Activated CD4-positive, alpha-beta T cell treated with anti-CD3 and anti-CD28 coated beads, Interleukin-2, amount 10 ng/mL, durations not matched to agents 24 days and 14 days (primary cell): Measurements from ENCODE around the gene ABR. TPM values are rescaled to one million over a fixed set of nuclear protein-coding genes. Genes with fewer than 3 reads are reported as not detected.
A peak's percentile ranks its signal among the peaks of the same experiment; 100 is the strongest.

Source experiments
- DNase-seq: peaks from one replicate; pipeline ENCODE4 v3.0.0; 2022
- H3K27ac Mint-ChIP-seq: one replicate; pipeline ENCODE4 v1.8.0; 2022; ENCODE audit warnings: mild to moderate bottlenecking, mixed read lengths
- H3K27me3 Mint-ChIP-seq: one replicate; pipeline ENCODE4 v1.8.0; 2022; ENCODE audit warnings: mixed read lengths
- H3K36me3 Mint-ChIP-seq: one replicate; pipeline ENCODE4 v1.8.0; 2022; ENCODE audit warnings: low read depth, mild to moderate bottlenecking, mixed read lengths
- H3K4me1 Mint-ChIP-seq: one replicate; pipeline ENCODE4 v1.8.0; 2021; ENCODE audit warnings: mixed read lengths
- H3K4me3 Mint-ChIP-seq: one replicate; pipeline ENCODE4 v1.8.0; 2022; ENCODE audit warnings: mild to moderate bottlenecking, moderate library complexity, mixed read lengths
- H3K9me3 Mint-ChIP-seq: one replicate; pipeline ENCODE4 v1.8.0; 2021; ENCODE audit warnings: mixed read lengths
- intact Hi-C: fragments of 100-400 bp; cut with micrococcal nuclease; formaldehyde crosslinking; loops from one replicate; pipeline ENCODE4 v1.15.1; 2023
- total RNA-seq: library from RNA; stranded (reverse); gene quantifications from 2 replicates; pipeline ENCODE4 v1.2.3, GENCODE V29; 2022

Gene ABR
- total RNA-seq, 1 donor from 2014 or later, result 58.9 TPM

GRCh38 chr17:1120596-1121441 lies 59.0 kb downstream of the ABR start:
- H3K27ac Mint-ChIP-seq, result no peak overlapping the region
- peaks cover 9% of the 10 kb centered on the region for H3K4me1 Mint-ChIP-seq
- DNase-seq, result no peak
- no peaks in the 10 kb centered on the region for H3K27me3 Mint-ChIP-seq
- intact Hi-C loops, result loop anchor here (5.0 kb wide), 1 partner anchor 211 kb away; no protein-coding TSS in a partner anchor
- H3K36me3 Mint-ChIP-seq, result no peaks in the 10 kb centered on the region
- H3K9me3 Mint-ChIP-seq, result no peaks in the 10 kb centered on the region
- H3K4me3 Mint-ChIP-seq, result no peak overlapping the region

GRCh38 chr17:1119924-1120323 lies 59.9 kb downstream of the ABR start:
- Mint-ChIP-seq H3K9me3 (no peaks in the 10 kb centered on the region), H3K4me1 (peaks cover 16% of the 10 kb centered on the region), H3K27ac (no peak overlapping the region), H3K4me3 (no peak overlapping the region), H3K36me3 (no peaks in the 10 kb centered on the region), H3K27me3 (no peaks in the 10 kb centered on the region)
- intact Hi-C loops, result loop anchor here (5.0 kb wide), 1 partner anchor 212 kb away; no protein-coding TSS in a partner anchor
- DNase-seq, result no peak

GRCh38 chr17:1116602-1117001 lies 63.2 kb downstream of the ABR start:
- Mint-ChIP-seq H3K4me1 (peaks cover 20% of the 10 kb centered on the region), H3K4me3 (no peak overlapping the region), H3K27me3 (no peaks in the 10 kb centered on the region), H3K27ac (no peak overlapping the region), H3K9me3 (no peaks in the 10 kb centered on the region), H3K36me3 (no peaks in the 10 kb centered on the region)
- DNase-seq, result no peak
- intact Hi-C loops, result no loop called here

- intact Hi-C loops, result no loop called here
- no peaks in the 10 kb centered on the region for H3K9me3 Mint-ChIP-seq
- no peak overlapping the region for H3K27ac Mint-ChIP-seq
- no peak for DNase-seq
- no peak overlapping the region for H3K4me3 Mint-ChIP-seq
- H3K27me3 Mint-ChIP-seq, result no peaks in the 10 kb centered on the region
- peaks cover 2% of the 10 kb centered on the region for H3K36me3 Mint-ChIP-seq
- peaks cover 31% of the 10 kb centered on the region for H3K4me1 Mint-ChIP-seq
Observed at GRCh38 chr17:1112875-1113274, 66.9 kb downstream of the ABR start.

GRCh38 chr17:1111599-1112443 lies 68.0 kb downstream of the ABR start:
- Mint-ChIP-seq H3K4me1 (peaks cover 39% of the 10 kb centered on the region), H3K9me3 (no peaks in the 10 kb centered on the region), H3K27me3 (no peaks in the 10 kb centered on the region), H3K36me3 (peaks cover 6% of the 10 kb centered on the region), H3K27ac (peak overlapping the region; percentile 52), H3K4me3 (peak overlapping the region; percentile 1)
- no peak for DNase-seq
- intact Hi-C loops, result no loop called here

GRCh38 chr17:1110862-1111598 lies 68.8 kb downstream of the ABR start:
- Mint-ChIP-seq H3K9me3 (no peaks in the 10 kb centered on the region), H3K27ac (peak overlapping the region; percentile 52), H3K4me3 (peak overlapping the region; percentile 1), H3K36me3 (peaks cover 10% of the 10 kb centered on the region), H3K4me1 (peaks cover 40% of the 10 kb centered on the region), H3K27me3 (no peaks in the 10 kb centered on the region)
- no peak for DNase-seq
- intact Hi-C loops, result no loop called here

GRCh38 chr17:1110541-1110861 lies 69.3 kb downstream of the ABR start:
- Mint-ChIP-seq H3K36me3 (peaks cover 13% of the 10 kb centered on the region), H3K4me3 (peak overlapping the region; percentile 88), H3K27me3 (no peaks in the 10 kb centered on the region), H3K4me1 (peaks cover 41% of the 10 kb centered on the region), H3K27ac (peak overlapping the region; percentile 83), H3K9me3 (no peaks in the 10 kb centered on the region)
- no peak for DNase-seq
- intact Hi-C loops, result no loop called here

GRCh38 chr17:1109606-1110540 lies 69.9 kb downstream of the ABR start:
- peaks cover 13% of the 10 kb centered on the region for H3K36me3 Mint-ChIP-seq
- no peaks in the 10 kb centered on the region for H3K27me3 Mint-ChIP-seq
- H3K27ac Mint-ChIP-seq, result peak overlapping the region; percentile 83
- intact Hi-C loops, result no loop called here
- no peak for DNase-seq
- H3K4me1 Mint-ChIP-seq, result peaks cover 35% of the 10 kb centered on the region
- H3K4me3 Mint-ChIP-seq, result peak overlapping the region; percentile 88
- no peaks in the 10 kb centered on the region for H3K9me3 Mint-ChIP-seq

GRCh38 chr17:1108765-1109605 lies 70.8 kb downstream of the ABR start:
- intact Hi-C loops, result no loop called here
- peak overlapping the region; percentile 88 for H3K4me3 Mint-ChIP-seq
- no peaks in the 10 kb centered on the region for H3K9me3 Mint-ChIP-seq
- no peaks in the 10 kb centered on the region for H3K27me3 Mint-ChIP-seq
- peaks cover 13% of the 10 kb centered on the region for H3K36me3 Mint-ChIP-seq
- H3K27ac Mint-ChIP-seq, result peak overlapping the region; percentile 92
- peaks cover 31% of the 10 kb centered on the region for H3K4me1 Mint-ChIP-seq
- peak; percentile 92 for DNase-seq

- Mint-ChIP-seq H3K27me3 (no peaks in the 10 kb centered on the region), H3K4me1 (peaks cover 31% of the 10 kb centered on the region)
- intact Hi-C loops, result no loop called here
Observed at GRCh38 chr17:1108478-1108764, 71.4 kb downstream of the ABR start.

GRCh38 chr17:1107777-1108477 lies 71.9 kb downstream of the ABR start:
- H3K4me1 Mint-ChIP-seq, result peaks cover 31% of the 10 kb centered on the region
- intact Hi-C loops, result no loop called here
- peak; percentile 71 for DNase-seq

More at GRCh38 chr17:1108478-1108764, 71.4 kb downstream of the ABR start:
- peaks cover 14% of the 10 kb centered on the region for H3K36me3 Mint-ChIP-seq
- H3K27ac Mint-ChIP-seq, result peak overlapping the region; percentile 11
- H3K4me3 Mint-ChIP-seq, result peak overlapping the region; percentile 88
- H3K9me3 Mint-ChIP-seq, result no peaks in the 10 kb centered on the region
- DNase-seq, result no peak

More at GRCh38 chr17:1107777-1108477, 71.9 kb downstream of the ABR start:
- H3K36me3 Mint-ChIP-seq, result peaks cover 16% of the 10 kb centered on the region
- no peaks in the 10 kb centered on the region for H3K9me3 Mint-ChIP-seq
- peak overlapping the region; percentile 52 for H3K27ac Mint-ChIP-seq
- peak overlapping the region; percentile 88 for H3K4me3 Mint-ChIP-seq
- H3K27me3 Mint-ChIP-seq, result no peaks in the 10 kb centered on the region
